Mesothelial cell of epicardium (in vitro differentiated cells): ENCODE results near the gene CCSER1. TPM values are rescaled to one million over a fixed set of nuclear protein-coding genes. Genes with fewer than 3 reads are reported as not detected.

Experiments
- DNase-seq, 2 experiments: peaks; one replicate each; pipeline ENCODE4 v3.0.0; 2021; ENCODE audit warnings: low spot score in 2 of 2; ENCODE audit not compliant: unreplicated experiment in 2 of 2
- H3K27ac Mint-ChIP-seq: 2 replicates; pipeline ENCODE4 v1.8.0; 2021; ENCODE audit warnings: mixed read lengths
- H3K27me3 Mint-ChIP-seq: 2 replicates; pipeline ENCODE4 v1.8.0; 2021; ENCODE audit warnings: low read depth, mixed read lengths
- H3K36me3 Mint-ChIP-seq: 2 replicates; pipeline ENCODE4 v1.8.0; 2021; ENCODE audit warnings: mixed read lengths
- H3K4me1 Mint-ChIP-seq: 2 replicates; pipeline ENCODE4 v1.8.0; 2021; ENCODE audit warnings: mixed read lengths
- H3K4me3 Mint-ChIP-seq: 2 replicates; pipeline ENCODE4 v1.8.0; 2021; ENCODE audit warnings: mild to moderate bottlenecking, moderate library complexity, mixed read lengths
- H3K9me3 Mint-ChIP-seq: 2 replicates; pipeline ENCODE4 v1.8.0; 2021; ENCODE audit warnings: mixed read lengths
- CTCF ChIP-seq: fragments of 200-600 bp; sonication (generic); IDR thresholded peaks from one replicate; pipeline ENCODE4 v1.5.0; 2021; ENCODE audit warnings: antibody characterized with exemption; ENCODE audit not compliant: unreplicated experiment
- total RNA-seq: library from RNA; stranded (reverse); gene quantifications from 3 replicates; pipeline ENCODE4 v1.2.1, GENCODE V29; 2021

CCSER1 gene
- total RNA-seq, 1 donor from 2014 or later = 7.2 TPM

GRCh38 chr4:90148574-90149148 is 21.5 kb downstream of the CCSER1 start:
- Mint-ChIP-seq H3K36me3 (no peaks in the 10 kb centered on the region), H3K27ac (no peak overlapping the region), H3K9me3 (no peaks in the 10 kb centered on the region), H3K27me3 (no peaks in the 10 kb centered on the region), H3K4me1 (peaks cover 8% of the 10 kb centered on the region), H3K4me3 (no peak overlapping the region)
- TF ChIP-seq CTCF = no peak
- no peak for DNase-seq

- H3K4me1 Mint-ChIP-seq = peaks cover 8% of the 10 kb centered on the region
- no peak overlapping the region for H3K4me3 Mint-ChIP-seq
- no peak for DNase-seq
- no peak for TF ChIP-seq CTCF
- H3K9me3 Mint-ChIP-seq = peaks cover 6% of the 10 kb centered on the region
- no peaks in the 10 kb centered on the region for H3K27me3 Mint-ChIP-seq
- no peak overlapping the region for H3K27ac Mint-ChIP-seq
- no peaks in the 10 kb centered on the region for H3K36me3 Mint-ChIP-seq
Observed at GRCh38 chr4:90152024-90152423, 24.8 kb downstream of the CCSER1 start.

DNA sequence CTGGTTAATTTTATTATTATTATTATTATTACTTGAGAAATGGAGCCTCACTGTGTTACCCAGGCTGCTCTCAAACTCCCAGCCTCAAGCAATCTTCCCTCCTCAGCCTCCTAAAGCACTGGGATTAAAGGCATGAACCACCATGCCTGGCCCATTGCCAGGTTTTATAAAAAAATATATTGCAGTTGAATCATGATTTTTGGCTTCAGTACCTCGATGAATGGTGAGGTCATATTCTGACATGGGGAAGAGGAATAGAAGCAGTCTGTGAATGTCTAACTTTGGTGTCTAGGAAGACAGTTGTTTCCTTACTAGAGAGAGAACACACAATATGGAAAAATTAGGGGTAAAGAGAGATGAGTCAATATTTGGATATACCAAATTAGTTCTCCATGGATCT is 32.0 kb downstream of the CCSER1 start:
- Mint-ChIP-seq H3K27ac (no peak overlapping the region), H3K36me3 (no peaks in the 10 kb centered on the region), H3K4me3 (no peak overlapping the region), H3K27me3 (no peaks in the 10 kb centered on the region), H3K4me1 (no peaks in the 10 kb centered on the region), H3K9me3 (peaks cover 9% of the 10 kb centered on the region)
- DNase-seq = no peak
- no peak for TF ChIP-seq CTCF

DNA sequence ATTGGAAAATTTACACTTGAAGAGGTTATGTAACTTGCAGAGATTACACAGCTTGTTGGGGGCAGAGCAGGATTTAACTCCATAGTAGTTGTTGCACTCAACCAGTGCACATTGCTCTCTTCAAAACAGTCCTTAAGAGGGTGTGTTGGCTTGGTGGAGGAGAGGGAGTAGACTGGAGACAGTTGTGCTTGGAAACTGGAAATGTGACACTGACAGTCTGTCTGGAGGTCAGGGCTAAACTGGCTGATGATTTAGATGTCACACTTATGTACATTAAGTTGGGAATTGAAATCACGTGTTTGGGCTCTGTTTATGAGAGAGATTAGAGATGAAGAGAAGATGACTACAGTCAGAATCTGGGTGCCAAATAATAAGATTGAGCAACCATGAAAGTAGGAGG is 32.9 kb downstream of the CCSER1 start:
- DNase-seq = no peak
- H3K36me3 Mint-ChIP-seq = no peaks in the 10 kb centered on the region
- no peak overlapping the region for H3K27ac Mint-ChIP-seq
- H3K27me3 Mint-ChIP-seq = no peaks in the 10 kb centered on the region
- H3K9me3 Mint-ChIP-seq = peaks cover 9% of the 10 kb centered on the region
- no peaks in the 10 kb centered on the region for H3K4me1 Mint-ChIP-seq
- TF ChIP-seq CTCF = no peak
- H3K4me3 Mint-ChIP-seq = no peak overlapping the region

GRCh38 chr4:90162566-90162965 is 35.4 kb downstream of the CCSER1 start:
- H3K4me3 Mint-ChIP-seq = no peak overlapping the region
- no peak for TF ChIP-seq CTCF
- H3K36me3 Mint-ChIP-seq = no peaks in the 10 kb centered on the region
- H3K27ac Mint-ChIP-seq = no peak overlapping the region
- DNase-seq = no peak
- no peaks in the 10 kb centered on the region for H3K27me3 Mint-ChIP-seq
- H3K9me3 Mint-ChIP-seq = no peaks in the 10 kb centered on the region
- H3K4me1 Mint-ChIP-seq = no peaks in the 10 kb centered on the region

GRCh38 chr4:90163872-90164271 is 36.7 kb downstream of the CCSER1 start:
- no peak for DNase-seq
- H3K27me3 Mint-ChIP-seq = no peaks in the 10 kb centered on the region
- no peaks in the 10 kb centered on the region for H3K4me1 Mint-ChIP-seq
- H3K9me3 Mint-ChIP-seq = no peaks in the 10 kb centered on the region
- no peak overlapping the region for H3K27ac Mint-ChIP-seq
- no peaks in the 10 kb centered on the region for H3K36me3 Mint-ChIP-seq
- H3K4me3 Mint-ChIP-seq = no peak overlapping the region
- TF ChIP-seq CTCF = no peak
